GM21360 (cell line): Measurements from ENCODE around the gene OR10H2.
"Not testable (repeated sequence)": the region's sequence is repeated elsewhere in the genome, so short reads cannot be mapped to it uniquely, and the experiment has no call there.

Source experiments
- ATAC-seq: cut with Tn5 transposase; IDR thresholded peaks from one replicate; pipeline ENCODE4 v1.9.1; 2021; ENCODE audit warnings: mild to moderate bottlenecking, moderate library complexity; ENCODE audit not compliant: unreplicated experiment

OR10H2 gene

GRCh38 chr19:15759962-15760565 lies 32.2 kb downstream of the OR10H2 start:
- ATAC-seq = no peak

- ATAC-seq = no peak
These were observed 41.8 kb downstream of the OR10H2 start for GRCh38 chr19:15769586-15769985.

- ATAC-seq = not testable (repeated sequence)
These were observed 46.3 kb downstream of the OR10H2 start for GRCh38 chr19:15774159-15774558.

GRCh38 chr19:15775249-15775648 lies 47.4 kb downstream of the OR10H2 start:
- ATAC-seq = no peak

- ATAC-seq = no peak
These were observed 48.4 kb downstream of the OR10H2 start for GRCh38 chr19:15776264-15776663.

- ATAC-seq = no peak
These were observed 49.5 kb downstream of the OR10H2 start for GRCh38 chr19:15776991-15777970.
